GM18499 (cell line): ENCODE data around the gene WEE2.
"Not testable (repeated sequence)": the region's sequence is repeated elsewhere in the genome, so short reads cannot be mapped to it uniquely, and the experiment has no call there.

Experiments used
- ATAC-seq: cut with Tn5 transposase; IDR thresholded peaks from one replicate; pipeline ENCODE4 v1.9.1; 2021; ENCODE audit warnings: moderate number of reproducible peaks; ENCODE audit not compliant: insufficient read depth, unreplicated experiment

The WEE2 gene

DNA sequence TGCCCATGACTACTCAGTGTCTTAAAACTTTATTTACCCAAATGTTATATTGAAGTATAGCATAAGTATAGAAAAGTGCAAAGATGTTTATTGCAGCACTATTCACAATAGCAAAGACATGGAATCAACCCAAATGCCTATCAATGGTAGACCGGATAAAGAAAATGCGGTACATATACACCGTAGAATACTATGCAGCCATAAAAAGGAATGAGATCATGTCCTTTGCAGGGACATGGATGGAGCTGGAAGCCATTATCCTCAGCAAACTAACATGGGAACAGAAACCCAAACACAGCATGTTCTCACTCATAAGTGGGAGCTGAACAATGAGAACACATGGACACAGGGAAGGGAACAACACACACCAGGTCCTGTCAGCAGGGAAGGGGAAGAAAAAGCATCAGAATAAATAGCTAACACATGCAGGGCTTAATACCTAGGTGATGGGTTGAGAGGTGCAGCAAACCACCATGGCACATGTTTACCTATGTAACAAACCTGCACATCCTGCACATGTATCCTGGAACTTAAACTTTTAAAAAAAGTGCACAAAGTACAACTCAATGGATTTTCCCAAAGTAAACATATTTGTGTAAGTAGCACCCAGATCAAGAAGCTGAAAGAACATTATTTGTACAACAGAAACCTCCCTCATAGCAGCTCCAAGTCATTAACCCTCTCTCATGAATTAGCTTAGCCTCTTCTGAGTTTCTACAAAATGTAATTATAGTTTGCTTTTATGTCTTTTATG lies 18.9 kb upstream of the WEE2 start:
- not testable (repeated sequence) for ATAC-seq

GRCh38 chr7:141691540-141691939 lies 16.6 kb upstream of the WEE2 start:
- ATAC-seq: no peak

GRCh38 chr7:141691961-141692360 lies 16.2 kb upstream of the WEE2 start:
- no peak for ATAC-seq

- ATAC-seq: no peak
Observed at GRCh38 chr7:141693082-141693481, 15.1 kb upstream of the WEE2 start.

DNA sequence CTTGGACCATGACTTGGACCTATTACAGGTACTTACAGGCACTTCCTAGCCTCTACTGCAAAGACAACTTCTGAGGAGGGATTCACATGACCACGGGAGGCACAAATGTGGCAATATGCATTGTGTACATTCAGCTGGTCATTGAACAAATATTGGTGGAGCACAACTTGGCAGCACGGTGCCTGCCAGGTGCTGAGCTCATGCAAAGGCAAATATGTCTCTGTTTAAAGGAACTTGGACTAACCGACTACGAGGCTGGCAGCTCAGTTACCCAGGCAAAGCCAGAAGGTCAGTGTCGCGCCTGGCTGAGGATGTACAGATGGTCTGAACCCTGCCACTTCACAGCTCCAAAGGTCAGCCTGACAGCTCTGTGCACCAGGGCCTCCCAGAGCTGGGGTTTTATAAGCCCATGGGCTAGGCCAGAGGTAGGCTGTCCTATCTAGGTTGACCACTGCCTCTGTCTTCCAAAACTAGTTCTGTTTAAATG lies 12.3 kb upstream of the WEE2 start:
- no peak for ATAC-seq

DNA sequence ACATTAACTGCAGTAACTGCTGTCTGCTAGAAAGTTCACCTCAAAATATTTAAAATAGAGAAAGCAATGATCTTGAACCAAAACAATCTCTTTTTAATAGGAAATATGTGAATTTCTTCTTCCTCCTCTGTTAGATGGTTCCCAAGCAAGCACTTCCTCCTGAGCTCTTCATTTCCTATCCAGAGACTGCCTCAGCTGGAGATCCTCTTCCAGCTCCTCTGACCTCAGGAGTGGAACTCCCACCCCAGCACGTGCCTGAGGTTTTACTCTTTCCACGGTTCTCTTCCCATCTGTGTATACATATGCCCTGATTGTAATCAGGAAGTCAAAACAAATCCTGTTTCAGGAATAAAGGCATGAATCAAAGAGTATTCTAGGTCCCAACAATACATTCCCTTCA lies 11.8 kb upstream of the WEE2 start:
- ATAC-seq: no peak

GRCh38 chr7:141697211-141697871 lies 10.8 kb upstream of the WEE2 start:
- no peak for ATAC-seq

GRCh38 chr7:141698247-141699015 lies 9.7 kb upstream of the WEE2 start:
- ATAC-seq: no peak

- no peak for ATAC-seq
Observed at GRCh38 chr7:141699860-141700259, 8.3 kb upstream of the WEE2 start.

DNA sequence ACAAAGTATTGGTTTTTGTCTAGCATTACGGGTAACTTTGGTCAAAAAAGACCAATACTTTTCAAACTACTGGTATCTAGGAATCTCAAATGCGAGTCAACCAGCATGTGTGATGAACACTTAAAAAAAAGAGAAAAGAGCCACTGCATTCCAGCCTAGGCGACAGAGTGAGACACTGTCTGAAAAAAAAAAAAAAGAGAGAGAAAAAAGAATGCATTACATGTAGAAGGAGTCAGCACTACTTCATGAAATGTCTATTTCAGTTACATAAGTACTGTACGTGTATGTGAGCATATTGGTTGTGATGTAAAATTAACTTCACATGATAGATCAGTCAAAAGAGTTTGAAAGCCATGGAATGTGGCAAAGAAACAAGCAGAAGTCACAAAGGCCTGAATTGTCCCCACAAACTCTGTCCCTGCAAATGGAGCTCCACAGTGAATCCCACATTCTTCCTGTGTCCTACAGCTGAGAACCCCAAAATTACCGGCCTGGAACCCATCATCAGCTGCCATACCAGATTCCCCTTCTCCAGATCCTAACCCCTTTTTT lies 7.8 kb upstream of the WEE2 start:
- no peak for ATAC-seq

GRCh38 chr7:141700848-141701371 lies 7.2 kb upstream of the WEE2 start:
- no peak for ATAC-seq

DNA sequence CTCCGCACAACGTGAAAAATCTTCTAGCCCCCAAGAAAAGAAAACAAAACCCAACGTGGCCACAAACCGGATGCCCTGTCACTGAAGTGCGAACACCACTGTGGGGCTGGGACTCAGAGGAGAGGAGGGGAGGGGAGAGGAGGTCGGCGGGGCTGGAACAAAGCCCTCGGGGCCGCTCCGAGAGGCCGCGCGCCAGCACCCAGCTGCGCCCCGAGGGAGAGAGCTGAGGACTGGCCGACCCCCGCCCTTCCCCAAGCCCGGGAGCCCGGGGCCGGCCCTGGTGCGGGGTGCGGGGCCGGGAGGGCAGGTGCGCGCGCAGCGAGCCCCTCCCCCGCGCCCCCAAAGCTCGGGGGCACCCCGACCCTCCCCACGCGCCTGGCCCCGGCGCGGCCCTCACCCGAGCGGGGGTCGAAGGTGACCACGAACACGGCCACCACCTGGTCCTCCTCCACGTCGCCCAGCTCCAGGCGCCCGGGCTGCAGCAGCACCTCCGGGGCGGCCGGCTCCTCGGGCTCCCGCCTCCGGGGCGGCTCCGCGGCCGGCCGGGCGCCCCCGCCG lies 6.6 kb upstream of the WEE2 start:
- peak; percentile 40 for ATAC-seq

DNA sequence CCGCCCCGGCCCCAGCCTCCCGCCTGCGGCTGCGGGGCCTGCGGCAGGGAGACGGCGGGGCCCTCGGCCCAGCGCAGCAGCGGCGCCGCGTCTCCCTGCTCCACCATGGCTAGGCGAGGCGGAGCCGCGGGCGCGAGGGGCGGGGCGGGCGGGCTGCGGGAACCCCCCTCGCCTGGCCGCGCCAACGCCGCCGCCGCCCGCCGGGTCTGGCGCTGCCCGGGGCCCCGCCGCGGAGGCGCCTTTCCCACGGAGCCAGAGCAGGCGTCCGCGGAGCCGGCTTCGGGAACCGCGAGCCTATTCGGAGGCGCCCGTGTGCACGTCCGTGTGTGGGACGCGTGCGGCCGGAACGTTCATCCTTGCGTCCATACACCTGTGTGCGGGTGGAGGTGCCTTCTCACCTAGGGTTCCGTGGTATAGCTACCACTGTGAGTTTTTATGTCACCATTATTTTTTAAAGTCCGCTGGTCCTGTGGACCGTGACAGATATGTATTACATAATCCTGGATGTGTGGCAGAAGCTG lies 6.0 kb upstream of the WEE2 start, which contains the start of gene DENND11:
DENND11 (minus strand) TSS at position 120 of the 521 bp plus-strand sequence; CDS start at position 107, 13 bp downstream.
- ATAC-seq: peak; percentile 33

GRCh38 chr7:141702892-141703291 lies 5.3 kb upstream of the WEE2 start:
- no peak for ATAC-seq

DNA sequence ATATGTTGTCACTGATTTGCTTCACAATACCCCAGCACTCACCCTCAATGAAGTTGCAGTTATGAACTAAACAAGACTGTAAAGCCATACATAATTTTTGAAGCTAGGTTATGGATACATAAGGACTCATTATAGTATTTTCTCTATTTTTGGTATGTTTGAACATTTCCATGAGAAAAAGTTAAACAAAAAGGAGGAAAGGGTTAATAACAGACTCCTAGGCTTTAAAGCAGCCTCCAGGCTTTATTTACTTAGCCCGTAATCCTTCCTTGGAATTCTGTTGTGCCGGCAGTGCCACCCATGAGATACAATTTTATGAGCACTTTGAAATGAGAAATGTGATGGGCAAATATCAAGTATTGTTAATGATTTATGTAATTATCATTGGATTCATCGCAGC lies 4.0 kb upstream of the WEE2 start:
- ATAC-seq: no peak

- ATAC-seq: no peak
Observed at GRCh38 chr7:141704741-141705140, 3.4 kb upstream of the WEE2 start.

DNA sequence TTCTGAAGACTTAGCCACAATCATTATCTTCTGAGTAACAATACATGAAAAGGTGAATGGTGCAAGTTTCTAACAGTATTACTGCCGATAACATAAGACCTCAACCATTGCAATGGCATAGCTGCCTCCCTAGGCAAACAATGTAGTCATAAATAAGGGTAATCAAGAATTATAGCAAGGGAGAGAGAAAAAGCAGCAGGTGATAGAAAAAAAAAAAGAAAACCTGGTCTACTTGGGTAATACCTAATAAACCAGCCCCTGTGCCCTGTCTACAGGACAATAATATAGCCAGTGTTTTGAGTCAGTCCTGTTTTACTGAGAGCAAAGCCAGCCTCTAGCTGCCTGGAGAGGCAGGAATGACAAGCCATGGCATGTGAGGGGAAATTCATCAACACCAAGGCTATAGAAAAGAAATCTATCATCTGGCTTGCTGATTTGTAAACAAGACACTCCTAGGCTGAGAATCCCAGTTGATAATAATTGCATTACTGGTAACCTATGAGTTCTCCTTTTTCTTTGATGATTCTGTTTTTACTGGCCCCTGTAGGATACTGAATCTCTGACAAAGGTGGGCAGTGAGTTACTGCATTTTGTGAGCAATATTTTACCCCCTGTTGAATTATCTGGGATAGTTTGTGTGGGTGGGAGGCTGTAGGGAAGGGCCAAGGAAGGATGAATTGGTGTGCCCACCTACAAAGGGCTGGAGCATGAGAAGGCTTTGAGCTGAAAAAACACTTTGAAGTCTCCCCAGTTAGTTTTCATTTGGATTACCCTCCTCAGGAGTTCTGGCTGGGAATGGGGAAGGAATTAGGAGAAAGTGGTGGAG lies 1.7 kb upstream of the WEE2 start:
- ATAC-seq: no peak

DNA sequence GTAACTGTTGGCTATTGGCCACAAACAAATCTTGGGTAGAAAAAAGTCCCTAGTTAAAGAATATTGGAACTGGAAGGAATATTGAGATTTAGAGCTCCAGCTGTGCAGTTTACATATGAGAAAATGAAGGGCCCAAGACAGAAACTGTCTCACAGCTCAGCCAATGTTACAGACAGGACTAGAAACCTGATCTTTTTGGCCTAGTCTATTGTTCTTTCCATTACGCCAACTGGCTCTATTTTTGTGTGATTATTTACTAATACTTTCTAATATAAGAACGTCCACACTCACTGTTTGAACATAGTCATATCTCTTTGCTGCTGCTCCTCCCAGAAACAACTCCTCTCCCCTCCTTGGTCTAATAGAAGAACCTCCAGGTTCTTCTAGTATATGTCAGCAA lies 1.2 kb downstream of the WEE2 start:
- no peak for ATAC-seq

- no peak for ATAC-seq
Observed at GRCh38 chr7:141709749-141710148, 1.6 kb downstream of the WEE2 start.
